Measurements from ENCODE around the gene ARHGAP44.

DNA sequence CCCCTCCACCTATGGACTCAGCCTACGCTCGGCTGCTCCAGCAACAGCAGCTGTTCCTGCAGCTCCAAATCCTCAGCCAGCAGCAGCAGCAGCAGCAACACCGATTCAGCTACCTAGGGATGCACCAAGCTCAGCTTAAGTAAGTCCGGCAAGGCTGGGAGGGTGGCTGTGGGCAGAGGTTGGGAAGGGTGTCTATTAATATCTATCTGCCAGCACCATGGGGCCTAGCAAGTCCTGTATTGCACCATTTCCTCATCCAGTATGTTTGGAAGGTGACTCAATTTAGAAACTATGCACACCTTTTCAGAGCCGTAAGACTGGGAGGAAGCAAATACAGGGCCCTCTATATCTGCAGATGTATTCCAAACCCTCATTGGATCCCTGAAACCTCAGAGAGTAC, 45.0 kb upstream of the ARHGAP44 start:
- no peak for TF ChIP-seq EZH2 (IDR thresholded peaks at IDR 0.05; ENCODE audit: low read length, unreplicated experiment)
- TF ChIP-seq, protein P1, sequence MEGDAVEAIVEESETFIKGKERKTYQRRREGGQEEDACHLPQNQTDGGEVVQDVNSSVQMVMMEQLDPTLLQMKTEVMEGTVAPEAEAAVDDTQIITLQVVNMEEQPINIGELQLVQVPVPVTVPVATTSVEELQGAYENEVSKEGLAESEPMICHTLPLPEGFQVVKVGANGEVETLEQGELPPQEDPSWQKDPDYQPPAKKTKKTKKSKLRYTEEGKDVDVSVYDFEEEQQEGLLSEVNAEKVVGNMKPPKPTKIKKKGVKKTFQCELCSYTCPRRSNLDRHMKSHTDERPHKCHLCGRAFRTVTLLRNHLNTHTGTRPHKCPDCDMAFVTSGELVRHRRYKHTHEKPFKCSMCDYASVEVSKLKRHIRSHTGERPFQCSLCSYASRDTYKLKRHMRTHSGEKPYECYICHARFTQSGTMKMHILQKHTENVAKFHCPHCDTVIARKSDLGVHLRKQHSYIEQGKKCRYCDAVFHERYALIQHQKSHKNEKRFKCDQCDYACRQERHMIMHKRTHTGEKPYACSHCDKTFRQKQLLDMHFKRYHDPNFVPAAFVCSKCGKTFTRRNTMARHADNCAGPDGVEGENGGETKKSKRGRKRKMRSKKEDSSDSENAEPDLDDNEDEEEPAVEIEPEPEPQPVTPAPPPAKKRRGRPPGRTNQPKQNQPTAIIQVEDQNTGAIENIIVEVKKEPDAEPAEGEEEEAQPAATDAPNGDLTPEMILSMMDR (conservative IDR thresholded peaks at IDR 0.05; ENCODE audit: low read depth, low read length), result no peak
